ENCODE data around the gene LIMS4.
"Not testable (repeated sequence)": the region's sequence is repeated elsewhere in the genome, so short reads cannot be mapped to it uniquely, and the experiment has no call there.

LIMS4 gene

DNA sequence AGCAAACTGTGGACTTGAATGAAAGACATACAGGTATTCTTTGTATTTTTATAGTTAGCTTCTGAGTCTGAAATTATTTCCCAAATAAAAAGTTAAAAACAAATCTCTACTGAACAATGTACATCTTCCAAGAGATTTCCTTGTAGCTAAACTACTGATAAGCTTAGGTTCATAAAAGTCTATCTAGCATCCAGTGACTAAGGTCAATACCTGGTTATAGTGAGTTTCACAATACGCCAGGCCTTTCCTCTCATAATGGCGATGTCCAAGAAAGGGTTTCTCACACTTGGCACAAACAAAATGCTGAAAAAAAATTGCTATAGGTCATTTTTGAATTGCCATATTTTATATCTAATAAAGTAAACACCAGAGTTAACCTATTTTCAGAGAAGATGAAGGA lies 21.7 kb downstream of the LIMS4 start:
- not testable (repeated sequence) for DNase-seq (ENCODE audit: low spot score)

DNA sequence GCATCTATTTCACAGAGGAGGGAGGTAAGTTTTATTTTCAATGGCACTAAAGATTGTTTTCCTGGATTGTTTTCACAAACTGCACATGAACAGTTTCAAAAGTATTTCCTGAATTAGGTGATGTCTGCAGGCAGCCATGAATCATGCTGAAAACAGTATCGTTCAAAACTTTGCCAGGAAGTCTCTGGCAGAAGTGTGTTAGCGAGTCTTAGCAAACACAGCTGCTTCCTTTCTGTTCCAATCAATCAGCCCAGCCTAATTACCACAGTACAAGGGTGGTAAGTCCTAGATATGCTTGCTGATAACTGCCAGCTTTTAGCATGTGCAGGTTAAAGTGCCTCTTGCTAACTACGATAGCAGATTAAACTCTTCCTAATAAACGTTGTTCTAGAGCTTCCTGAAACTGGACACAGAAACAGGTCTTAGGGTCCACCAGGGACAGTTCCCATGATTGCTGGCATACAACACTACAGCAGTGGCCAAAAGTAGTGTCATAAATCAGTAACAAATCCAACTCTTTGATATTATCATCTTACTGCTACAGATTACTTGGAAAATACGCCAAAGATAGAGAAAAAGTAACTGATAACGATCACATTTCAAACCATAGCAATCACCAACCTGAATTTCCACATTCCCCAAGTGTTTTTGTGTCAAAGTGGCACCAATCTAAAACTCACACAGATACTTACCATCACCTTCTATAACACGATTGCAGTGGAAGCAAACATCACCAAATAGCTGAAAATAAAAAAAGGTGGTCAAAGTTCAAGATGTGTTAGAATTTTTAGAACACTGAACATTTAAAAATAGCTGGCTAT lies 23.3 kb downstream of the LIMS4 start:
- DNase-seq (ENCODE audit: low spot score) = not testable (repeated sequence)

DNA sequence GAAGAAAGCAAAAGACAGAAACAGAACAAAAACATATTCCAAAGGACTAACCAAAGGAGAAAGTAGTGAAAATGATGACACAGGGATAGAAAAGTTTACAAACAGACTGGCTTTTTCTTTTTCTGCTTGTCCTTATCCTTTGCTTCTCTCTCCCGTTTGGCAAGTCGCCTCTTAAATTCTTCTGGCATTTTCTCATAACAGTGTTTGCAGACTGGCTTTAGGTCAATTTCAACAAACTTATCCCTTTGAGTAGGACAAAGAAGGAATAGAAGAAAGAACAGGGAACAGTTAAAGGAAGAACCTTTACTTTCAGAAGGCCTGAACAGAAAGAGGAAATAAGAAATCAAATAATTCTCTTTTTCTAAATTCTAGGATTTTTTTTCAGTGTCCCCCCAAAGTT lies 26.0 kb downstream of the LIMS4 start:
- DNase-seq (ENCODE audit: low spot score) = not testable (repeated sequence)

DNA sequence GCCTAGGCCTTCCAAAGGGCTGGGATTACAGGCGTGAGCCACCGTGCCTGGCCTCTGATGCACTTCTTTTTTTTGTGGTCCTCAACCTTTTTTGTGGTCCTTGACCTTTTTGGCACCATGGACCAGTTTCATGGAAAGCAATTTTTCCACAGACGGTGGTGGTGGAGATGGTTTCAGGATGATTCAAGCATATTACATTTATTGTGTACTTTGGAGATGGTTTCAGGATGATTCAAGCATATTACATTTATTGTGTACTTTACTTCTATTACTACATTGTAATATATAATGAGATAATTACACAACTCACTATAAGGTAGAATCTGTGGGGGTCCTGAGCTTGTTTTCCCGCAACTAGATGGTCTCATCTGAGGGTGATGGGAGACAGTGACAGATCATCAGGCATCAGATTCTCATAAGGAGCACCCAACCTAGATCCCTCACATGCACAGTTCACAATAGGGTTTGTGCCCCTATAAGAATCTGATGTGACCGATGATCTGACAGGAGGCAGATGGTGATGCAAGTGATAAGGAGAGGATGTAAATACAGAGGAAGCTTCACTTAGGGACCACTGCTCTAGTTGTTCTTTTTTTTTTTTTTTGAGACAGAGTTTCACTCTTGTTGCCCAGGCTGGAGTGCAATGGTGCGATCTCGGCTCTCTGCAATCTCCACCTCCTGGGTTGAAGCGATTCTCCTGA lies 29.2 kb downstream of the LIMS4 start:
- DNase-seq (ENCODE audit: low spot score) = not testable (repeated sequence)

DNA sequence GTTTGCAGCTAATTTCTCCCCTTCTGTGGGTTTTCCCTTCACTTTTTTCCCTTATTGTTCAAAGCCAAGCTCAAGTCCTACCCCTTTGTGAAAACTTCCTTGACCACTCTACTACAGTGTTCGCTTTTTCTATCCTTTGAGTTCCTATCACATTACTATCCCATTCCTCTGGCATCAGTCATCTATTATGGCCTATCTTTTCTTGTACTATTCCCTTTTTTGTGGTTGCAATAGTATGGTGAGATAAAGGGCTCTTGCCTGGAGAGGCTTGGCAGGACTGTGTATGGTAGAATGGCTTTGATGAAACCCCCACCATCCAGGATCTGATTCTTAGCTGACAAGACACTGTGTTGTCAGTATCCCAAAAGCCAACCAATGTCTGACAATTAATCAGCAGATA lies 30.7 kb downstream of the LIMS4 start:
- DNase-seq (ENCODE audit: low spot score) = not testable (repeated sequence)

DNA sequence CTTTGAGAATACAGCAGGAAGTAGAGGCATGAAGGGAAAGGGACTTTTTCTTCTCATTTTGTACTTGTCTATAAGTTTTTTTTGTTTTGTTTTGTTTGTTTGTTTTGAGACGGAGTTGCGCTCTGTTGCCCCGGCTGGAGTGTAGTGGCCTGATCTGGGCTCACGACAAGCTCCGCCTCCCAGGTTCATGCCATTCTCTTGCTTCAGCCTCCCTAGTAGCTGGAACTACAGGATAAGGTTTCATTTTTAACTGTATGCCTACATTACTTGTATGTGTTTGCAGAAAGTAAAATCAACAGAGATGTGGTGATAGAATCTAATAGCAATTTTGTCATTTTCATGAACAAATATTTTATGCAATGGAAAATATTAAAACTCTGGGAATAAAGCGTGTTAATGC lies 38.1 kb downstream of the LIMS4 start:
- DNase-seq (ENCODE audit: low spot score) = not testable (repeated sequence)

DNA sequence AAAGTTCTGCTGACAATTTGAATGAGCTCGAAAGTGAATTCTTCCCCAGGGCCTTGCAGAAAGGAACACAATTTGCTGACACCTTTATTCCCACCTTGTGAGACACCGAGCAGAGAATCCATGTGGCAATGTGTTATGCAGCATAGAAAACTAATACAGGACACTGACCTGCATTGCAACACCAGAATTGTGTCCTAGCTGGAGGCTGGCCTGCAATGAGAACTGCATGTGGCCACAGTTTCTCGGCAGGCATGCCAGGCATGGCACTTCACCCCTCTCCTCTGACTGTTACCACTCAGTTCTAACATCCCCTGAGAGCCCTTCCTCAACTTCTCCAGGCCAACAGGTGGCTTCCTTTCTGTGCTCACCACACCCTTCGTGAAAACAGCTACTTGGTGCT lies 46.9 kb downstream of the LIMS4 start:
- not testable (repeated sequence) for DNase-seq (ENCODE audit: low spot score)

DNA sequence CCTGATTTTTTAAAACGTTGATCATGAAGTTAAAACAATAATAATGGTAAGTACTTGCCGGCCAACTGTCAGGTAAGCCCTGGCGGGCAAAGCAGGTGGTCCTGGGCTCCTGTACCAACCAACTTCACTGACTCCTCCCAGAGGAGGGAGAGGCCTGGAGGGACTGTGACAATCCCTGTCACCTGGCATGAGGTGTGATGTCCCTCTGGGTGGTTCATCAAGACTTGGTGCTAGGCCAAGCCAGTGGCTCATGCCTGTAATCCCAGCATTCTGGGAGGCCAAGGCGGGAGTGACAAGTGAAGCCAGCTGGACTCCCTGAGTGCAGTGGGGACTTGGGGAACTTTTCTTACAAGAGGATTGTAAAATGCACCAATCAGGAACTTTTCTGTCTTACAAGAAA lies 48.2 kb downstream of the LIMS4 start:
- DNase-seq (ENCODE audit: low spot score) = not testable (repeated sequence)

DNA sequence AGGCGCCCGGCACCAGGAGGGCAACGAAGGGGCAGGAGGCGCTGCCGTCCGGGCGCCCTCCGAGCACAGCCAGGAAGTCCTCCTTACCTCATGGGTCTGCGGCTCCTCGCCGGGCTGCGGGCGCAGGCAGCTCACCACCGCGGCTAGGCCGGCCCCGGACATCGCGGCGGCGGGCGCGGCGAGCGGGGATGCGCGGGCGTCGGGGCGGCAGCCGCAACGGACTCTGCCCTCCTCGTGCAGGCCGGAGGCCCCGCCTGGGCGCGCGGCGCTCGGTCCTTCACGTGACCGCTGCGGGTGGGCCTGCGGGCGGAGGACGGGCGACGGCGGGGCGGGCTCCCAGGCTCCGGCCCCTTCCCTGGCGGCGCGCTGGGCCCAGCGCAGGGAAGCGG lies 49.0 kb downstream of the LIMS4 start:
- not testable (repeated sequence) for DNase-seq (ENCODE audit: low spot score)

DNA sequence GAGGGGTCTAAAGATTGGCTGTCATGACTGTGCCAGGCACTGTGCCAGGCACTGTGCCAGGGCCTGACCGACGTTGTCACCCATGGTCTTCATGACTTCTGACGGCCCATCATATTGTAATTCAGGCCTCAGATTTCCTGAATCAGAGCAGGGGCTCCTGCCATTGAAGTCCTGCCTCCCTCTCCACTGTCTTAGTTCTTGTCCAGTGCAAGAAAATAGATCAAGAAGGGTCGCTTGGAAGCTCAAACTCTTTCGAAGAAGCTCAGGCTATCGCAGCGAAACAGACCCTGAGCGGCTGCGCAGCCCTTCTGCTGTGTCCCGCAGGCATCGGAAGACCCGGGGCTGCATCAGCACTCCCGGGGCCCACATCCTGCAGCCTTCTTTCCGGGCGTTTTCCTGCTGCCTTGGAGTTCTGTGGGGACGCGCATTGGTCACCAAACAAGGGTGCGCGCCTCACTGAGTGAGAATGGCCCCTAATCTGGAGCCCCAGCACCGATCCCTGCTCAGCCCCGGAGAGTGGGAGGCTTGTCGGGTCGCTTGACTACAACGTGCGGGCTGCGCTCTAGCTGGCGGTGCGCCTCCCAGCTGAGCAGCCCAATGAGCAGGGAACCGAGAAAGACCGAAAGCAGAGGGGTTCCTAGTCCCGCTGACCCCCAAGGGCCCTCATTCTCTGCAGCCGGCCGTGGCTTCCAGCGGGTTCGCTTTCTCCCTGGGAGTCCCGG lies 49.6 kb downstream of the LIMS4 start:
- DNase-seq (ENCODE audit: low spot score) = not testable (repeated sequence)

DNA sequence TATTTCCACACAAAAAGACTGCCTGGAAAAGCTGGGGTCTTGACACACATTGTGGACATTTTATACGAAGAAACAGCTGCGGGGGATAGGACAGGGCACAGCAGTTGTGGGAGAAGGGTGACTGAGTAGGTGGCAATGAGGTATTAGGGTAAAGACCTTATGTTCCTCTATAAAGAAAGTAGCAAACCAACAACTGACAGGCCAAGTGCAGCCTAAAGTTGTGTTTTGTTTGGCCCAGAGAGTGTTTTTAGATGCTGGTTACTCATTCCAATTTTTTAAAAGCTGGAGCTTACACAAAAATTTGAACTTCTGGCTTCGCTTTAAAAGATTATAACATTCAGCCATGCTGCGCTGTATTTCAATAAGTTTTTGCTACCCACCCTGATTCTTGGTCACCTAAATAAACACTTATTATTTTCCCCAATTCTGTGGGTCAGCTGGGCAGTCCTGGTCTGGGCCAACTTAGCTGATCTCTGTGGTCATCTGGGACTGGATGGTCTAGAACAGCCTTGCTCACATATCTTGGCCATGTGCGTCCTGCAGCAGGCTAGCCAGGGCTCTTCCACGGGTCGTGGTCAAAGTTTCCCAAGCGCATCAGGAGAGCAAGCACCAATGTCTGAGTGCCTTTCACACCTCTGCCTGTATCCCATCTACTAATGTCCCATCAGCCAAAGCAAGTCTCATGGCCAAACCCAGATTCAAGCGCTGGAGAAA lies 51.8 kb downstream of the LIMS4 start:
- not testable (repeated sequence) for DNase-seq (ENCODE audit: low spot score)

DNA sequence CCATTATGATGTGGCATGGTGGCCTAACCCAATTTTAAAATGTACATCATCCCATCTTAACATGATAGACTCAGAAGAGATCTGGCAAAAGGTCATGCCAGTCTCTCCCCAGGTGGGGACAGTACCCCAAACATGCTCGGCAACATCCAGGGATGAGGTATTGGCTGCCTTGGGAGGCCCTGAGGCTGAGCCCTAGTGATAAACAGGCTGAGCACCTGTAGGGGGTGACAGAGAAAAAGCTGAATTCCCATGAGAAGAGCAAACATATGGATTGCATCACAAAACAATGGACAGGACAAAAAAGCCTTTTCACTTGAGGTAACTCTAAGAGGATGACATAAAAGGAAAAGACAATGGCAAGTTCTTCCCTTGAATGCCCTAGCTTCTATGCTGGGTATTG lies 65.5 kb downstream of the LIMS4 start:
- DNase-seq (ENCODE audit: low spot score) = not testable (repeated sequence)

DNA sequence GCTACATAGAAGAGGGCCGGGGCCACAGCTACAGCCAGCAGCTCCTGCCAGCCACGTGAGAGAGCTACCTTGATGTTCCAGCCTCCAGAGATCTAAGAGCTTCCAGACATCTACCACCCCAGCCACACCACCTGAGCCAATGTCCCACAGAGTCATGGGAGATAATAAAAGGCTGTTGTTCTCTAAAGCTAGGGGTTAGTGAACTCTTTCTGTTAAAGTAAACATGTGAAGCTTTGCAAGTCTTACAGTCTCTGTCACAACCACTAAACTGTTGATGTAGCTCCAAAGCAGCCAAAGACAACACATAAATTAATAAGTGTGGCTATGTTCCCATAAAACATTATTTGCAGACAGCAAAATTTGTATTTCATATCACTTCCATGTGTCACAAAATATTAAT lies 67.6 kb downstream of the LIMS4 start:
- not testable (repeated sequence) for DNase-seq (ENCODE audit: low spot score)

DNA sequence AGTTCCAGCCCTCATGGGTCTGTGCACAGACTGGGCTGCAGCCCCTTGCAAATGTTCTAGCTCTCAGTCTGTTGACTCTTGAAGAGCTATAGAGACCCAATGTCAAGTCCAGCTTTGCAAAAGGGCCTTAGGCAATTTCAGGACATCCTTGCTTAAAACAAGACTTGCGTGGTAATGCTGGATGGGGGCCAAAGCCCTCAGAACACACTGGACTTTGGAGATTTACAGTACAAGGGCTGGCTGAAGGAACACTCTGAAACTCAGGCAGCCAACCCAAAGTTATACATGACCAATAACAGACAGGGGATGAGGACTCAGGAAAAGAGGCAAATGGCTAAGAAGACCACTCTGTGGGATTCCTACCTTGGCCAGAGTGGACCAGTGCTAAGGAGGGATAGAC lies 68.4 kb downstream of the LIMS4 start:
- DNase-seq (ENCODE audit: low spot score) = not testable (repeated sequence)

DNA sequence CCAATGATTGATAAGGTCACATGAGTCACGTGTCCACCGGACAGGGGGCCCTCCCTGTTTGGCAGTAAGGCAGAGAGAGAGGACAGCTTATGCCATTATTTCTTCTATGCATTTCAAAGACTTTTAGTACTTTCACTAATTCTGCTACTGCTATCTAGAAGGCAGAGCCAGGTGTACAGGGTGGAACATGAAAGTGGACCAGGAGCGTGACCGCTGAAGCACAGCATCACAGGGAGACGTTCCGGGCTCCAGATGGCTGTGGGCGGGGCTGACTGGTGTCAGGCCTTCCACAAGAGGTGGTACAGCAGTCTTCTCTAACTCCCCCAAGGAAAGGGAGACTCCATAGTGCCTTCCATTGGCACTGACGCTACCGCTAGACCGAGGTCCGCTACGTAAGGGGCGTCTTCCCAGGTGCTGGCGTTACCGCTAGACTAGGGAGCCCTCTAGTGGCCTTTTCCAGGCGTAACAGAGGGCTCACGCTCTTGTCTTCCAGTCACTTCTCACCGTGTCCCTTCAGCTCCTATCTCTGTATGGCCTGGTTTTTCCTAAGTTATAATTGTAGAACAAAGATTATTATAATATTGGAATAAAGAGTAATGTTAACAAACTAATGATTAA lies 71.5 kb downstream of the LIMS4 start:
- not testable (repeated sequence) for DNase-seq (ENCODE audit: low spot score)

DNA sequence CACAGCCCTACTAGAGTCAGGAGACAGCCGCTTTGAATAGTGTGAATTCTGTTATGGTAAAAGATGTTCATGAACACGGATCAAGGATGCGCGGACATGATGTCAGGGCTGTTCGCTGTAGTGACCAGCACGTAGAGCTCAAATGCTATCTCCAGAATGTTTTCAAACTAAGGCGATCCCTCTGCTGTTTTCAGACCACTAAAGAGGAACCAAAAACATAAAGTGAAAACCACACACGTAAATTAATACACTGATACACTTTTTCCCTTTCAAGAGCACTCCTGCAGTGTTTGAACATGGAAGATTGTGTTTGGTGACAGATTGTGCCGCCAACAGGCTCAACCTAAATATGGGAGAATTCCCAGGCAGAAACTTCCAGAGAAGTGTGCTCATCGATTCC lies 73.2 kb downstream of the LIMS4 start:
- DNase-seq (ENCODE audit: low spot score) = not testable (repeated sequence)

DNA sequence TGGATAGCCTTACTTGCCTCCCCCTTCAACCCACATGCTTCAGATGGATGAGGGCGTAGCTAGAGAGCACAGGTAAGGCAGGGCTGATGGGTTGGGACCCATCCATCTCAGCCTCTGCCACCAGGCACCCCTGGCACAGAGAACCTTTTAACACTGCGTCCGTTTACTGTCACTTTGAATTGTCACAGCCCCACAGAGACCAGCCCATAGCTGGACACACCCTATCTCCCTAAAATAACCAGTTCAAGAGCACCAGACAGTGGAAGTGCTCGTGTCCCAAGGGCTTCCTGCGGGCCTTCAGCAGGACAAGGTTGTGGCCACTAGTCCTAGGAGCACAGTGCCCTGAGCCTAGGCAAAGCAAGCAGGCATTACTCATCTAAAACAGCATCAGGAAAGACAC lies 76.6 kb downstream of the LIMS4 start:
- not testable (repeated sequence) for DNase-seq (ENCODE audit: low spot score)
